Measurements from ENCODE around the gene TRAPPC10. TPM values are rescaled to one million over a fixed set of nuclear protein-coding genes. Genes with fewer than 3 reads are reported as not detected.

The TRAPPC10 gene
- total RNA-seq, 1 donor from 2014 or later = 16.8 TPM

- TF ChIP-seq CTCF (IDR thresholded peaks at IDR 0.05; ENCODE audit: insufficient read depth, low read length, severe bottlenecking) = no peak
- Histone ChIP-seq H3K36me3 (ENCODE audit: control insufficient read depth, insufficient read depth, low read length) (no peaks in the 10 kb centered on the region), H3K4me3 (ENCODE audit: low read depth, low read length) (no peak overlapping the region), H3K27me3 (ENCODE audit: control insufficient read depth, insufficient read depth, low read length) (no peaks in the 10 kb centered on the region)
- FAIRE-seq (no peak), DNase-seq (ENCODE audit: low read depth) (no peak)
Observed at GRCh38 chr21:43987509-43987908, 24.6 kb upstream of the TRAPPC10 start.

- H3K36me3 ChIP-seq (ENCODE audit: control insufficient read depth, insufficient read depth, low read length) = no peaks in the 10 kb centered on the region
- no peaks in the 10 kb centered on the region for H3K27me3 ChIP-seq (ENCODE audit: control insufficient read depth, insufficient read depth, low read length)
- DNase-seq (ENCODE audit: low read depth) = no peak
- FAIRE-seq = no peak
- TF ChIP-seq CTCF (IDR thresholded peaks at IDR 0.05; ENCODE audit: insufficient read depth, low read length, severe bottlenecking) = no peak
- no peak overlapping the region for H3K4me3 ChIP-seq (ENCODE audit: low read depth, low read length)
Observed at GRCh38 chr21:43988016-43988415, 24.1 kb upstream of the TRAPPC10 start.

- Histone ChIP-seq H3K4me3 (ENCODE audit: low read depth, low read length) (no peak overlapping the region), H3K27me3 (ENCODE audit: control insufficient read depth, insufficient read depth, low read length) (no peaks in the 10 kb centered on the region), H3K36me3 (ENCODE audit: control insufficient read depth, insufficient read depth, low read length) (no peaks in the 10 kb centered on the region)
- no peak for TF ChIP-seq CTCF (IDR thresholded peaks at IDR 0.05; ENCODE audit: insufficient read depth, low read length, severe bottlenecking)
- FAIRE-seq (no peak), DNase-seq (ENCODE audit: low read depth) (no peak)
Observed at GRCh38 chr21:43988506-43989230, 23.4 kb upstream of the TRAPPC10 start.

GRCh38 chr21:43989401-43989800, 22.7 kb upstream of the TRAPPC10 start:
- FAIRE-seq (no peak), DNase-seq (ENCODE audit: low read depth) (no peak)
- no peak for TF ChIP-seq CTCF (IDR thresholded peaks at IDR 0.05; ENCODE audit: insufficient read depth, low read length, severe bottlenecking)
- no peaks in the 10 kb centered on the region for H3K27me3 ChIP-seq (ENCODE audit: control insufficient read depth, insufficient read depth, low read length)
- H3K36me3 ChIP-seq (ENCODE audit: control insufficient read depth, insufficient read depth, low read length) = no peaks in the 10 kb centered on the region
- H3K4me3 ChIP-seq (ENCODE audit: low read depth, low read length) = no peak overlapping the region

- no peaks in the 10 kb centered on the region for H3K27me3 ChIP-seq (ENCODE audit: control insufficient read depth, insufficient read depth, low read length)
- TF ChIP-seq CTCF (IDR thresholded peaks at IDR 0.05; ENCODE audit: insufficient read depth, low read length, severe bottlenecking) = no peak
- H3K4me3 ChIP-seq (ENCODE audit: low read depth, low read length) = no peak overlapping the region
- FAIRE-seq = no peak
- DNase-seq (ENCODE audit: low read depth) = no peak
- no peaks in the 10 kb centered on the region for H3K36me3 ChIP-seq (ENCODE audit: control insufficient read depth, insufficient read depth, low read length)
Observed at GRCh38 chr21:43991447-43991991, 20.6 kb upstream of the TRAPPC10 start.

- no peak for DNase-seq (ENCODE audit: low read depth)
- Histone ChIP-seq H3K36me3 (ENCODE audit: control insufficient read depth, insufficient read depth, low read length) (no peaks in the 10 kb centered on the region), H3K4me3 (ENCODE audit: low read depth, low read length) (no peak overlapping the region), H3K27me3 (ENCODE audit: control insufficient read depth, insufficient read depth, low read length) (no peaks in the 10 kb centered on the region)
- no peak for FAIRE-seq
- no peak for TF ChIP-seq CTCF (IDR thresholded peaks at IDR 0.05; ENCODE audit: insufficient read depth, low read length, severe bottlenecking)
Observed at GRCh38 chr21:43992121-43992520, 20.0 kb upstream of the TRAPPC10 start.
